Skeletal muscle cell (primary cell): ENCODE results near the gene PGM3.
"Not testable (repeated sequence)": the region's sequence is repeated elsewhere in the genome, so short reads cannot be mapped to it uniquely, and the experiment has no call there.

Experiments used
- DNase-seq: peaks from one replicate; pipeline ENCODE4 v3.0.0-alpha.2; 2010; ENCODE audit warnings: low read depth
- H3K4me3 ChIP-seq: 2 replicates; pipeline ENCODE4 v1.5.1; 2011; ENCODE audit warnings: low read depth, mild to moderate bottlenecking, control low read depth, low read length, moderate library complexity

The PGM3 gene

GRCh38 chr6:83192871-83193746 lies at the start of gene PGM3, which contains the start of gene RWDD2A:
TSS of gene PGM3 (minus strand) at chr6:83193265. CDS start at chr6:83191012, 2,253 bp downstream.
TSS of gene RWDD2A (plus strand) at chr6:83193357. CDS start at chr6:83194452, 1,095 bp downstream.
- DNase-seq = peak; percentile 63
- H3K4me3 ChIP-seq = peak within 1 kb of the TSS; percentile 85

GRCh38 chr6:83231146-83231545 lies 38.1 kb upstream of the PGM3 start:
- no peak overlapping the region for H3K4me3 ChIP-seq
- peak; percentile 31 for DNase-seq

GRCh38 chr6:83226517-83226916 lies 33.5 kb upstream of the PGM3 start:
- DNase-seq = no peak
- H3K4me3 ChIP-seq = no peak overlapping the region

- no peak overlapping the region for H3K4me3 ChIP-seq
- DNase-seq = no peak
Observed at GRCh38 chr6:83221889-83222479, 28.9 kb upstream of the PGM3 start.

GRCh38 chr6:83221276-83221675 lies 28.2 kb upstream of the PGM3 start:
- DNase-seq = no peak
- no peak overlapping the region for H3K4me3 ChIP-seq

GRCh38 chr6:83220121-83220520 lies 27.1 kb upstream of the PGM3 start:
- DNase-seq = no peak
- no peak overlapping the region for H3K4me3 ChIP-seq

GRCh38 chr6:83218646-83219045 lies 25.6 kb upstream of the PGM3 start:
- no peak overlapping the region for H3K4me3 ChIP-seq
- no peak for DNase-seq

- DNase-seq = no peak
- no peak overlapping the region for H3K4me3 ChIP-seq
Observed at GRCh38 chr6:83216806-83217205, 23.7 kb upstream of the PGM3 start.

- peak; percentile 50 for DNase-seq
Observed at GRCh38 chr6:83215131-83216047, 22.3 kb upstream of the PGM3 start.

GRCh38 chr6:83202031-83202430 lies 9.0 kb upstream of the PGM3 start:
- H3K4me3 ChIP-seq = no peak overlapping the region
- DNase-seq = no peak

More at GRCh38 chr6:83215131-83216047, 22.3 kb upstream of the PGM3 start:
- H3K4me3 ChIP-seq = no peak overlapping the region

- no peak overlapping the region for H3K4me3 ChIP-seq
- DNase-seq = peak; percentile 59
Observed at GRCh38 chr6:83199863-83200225, 6.8 kb upstream of the PGM3 start.

- no peak for DNase-seq
Observed at GRCh38 chr6:83199173-83199862, 6.3 kb upstream of the PGM3 start.

GRCh38 chr6:83198486-83199172 lies 5.6 kb upstream of the PGM3 start:
- DNase-seq = no peak
- no peak overlapping the region for H3K4me3 ChIP-seq

More at GRCh38 chr6:83199173-83199862, 6.3 kb upstream of the PGM3 start:
- H3K4me3 ChIP-seq = no peak overlapping the region

- DNase-seq = no peak
- H3K4me3 ChIP-seq = peak overlapping the region; percentile 85
Observed at GRCh38 chr6:83193747-83194566, 892 bp upstream of the PGM3 start.

- DNase-seq = no peak
- peak overlapping the region; percentile 85 for H3K4me3 ChIP-seq
Observed at GRCh38 chr6:83192456-83192855, 609 bp downstream of the PGM3 start.

- H3K4me3 ChIP-seq = peak overlapping the region; percentile 85
- not testable (repeated sequence) for DNase-seq
Observed at GRCh38 chr6:83191974-83192373, 1.1 kb downstream of the PGM3 start.

- DNase-seq = no peak
- H3K4me3 ChIP-seq = no peak overlapping the region
Observed at GRCh38 chr6:83190626-83191025, 2.4 kb downstream of the PGM3 start.

- no peak overlapping the region for H3K4me3 ChIP-seq
- no peak for DNase-seq
Observed at GRCh38 chr6:83188501-83188900, 4.6 kb downstream of the PGM3 start.
